WERI-Rb-1 (cell line): ENCODE data around the gene SCN2B.

Experiments
- DNase-seq: peaks from one replicate; pipeline ENCODE4 v3.0.0-alpha.2; 2020
- H3K27ac ChIP-seq: fragments of 250-450 bp; sonication (Bioruptor Pico); 2 replicates; pipeline ENCODE4 v1.5.1; 2020; ENCODE audit warnings: mild to moderate bottlenecking, moderate library complexity
- H3K27me3 ChIP-seq: fragments of 250-450 bp; sonication (Bioruptor Pico); 2 replicates; pipeline ENCODE4 v1.5.1; 2021; ENCODE audit warnings: mild to moderate bottlenecking, low read depth, moderate library complexity; ENCODE audit not compliant: insufficient read depth, severe bottlenecking
- H3K36me3 ChIP-seq: fragments of 250-450 bp; sonication (Bioruptor Pico); 2 replicates; pipeline ENCODE4 v1.5.1; 2020; ENCODE audit warnings: mild to moderate bottlenecking, moderate library complexity
- H3K4me3 ChIP-seq: 2 replicates; pipeline ENCODE4 v1.5.1; 2011; ENCODE audit warnings: low read depth, mild to moderate bottlenecking, control low read depth, low read length
- H3K9me3 ChIP-seq: fragments of 250-450 bp; sonication (Bioruptor Pico); 2 replicates; pipeline ENCODE4 v1.5.1; 2021; ENCODE audit warnings: mild to moderate bottlenecking, moderate library complexity; ENCODE audit not compliant: severe bottlenecking
- TF ChIP-seq, protein P1 (sequence below): IDR thresholded peaks from 2 replicates; pipeline ENCODE4 v1.5.1; 2011; ENCODE audit warnings: low read depth, mild to moderate bottlenecking, control low read depth, inconsistent platforms, low read length

Gene SCN2B, protein sequence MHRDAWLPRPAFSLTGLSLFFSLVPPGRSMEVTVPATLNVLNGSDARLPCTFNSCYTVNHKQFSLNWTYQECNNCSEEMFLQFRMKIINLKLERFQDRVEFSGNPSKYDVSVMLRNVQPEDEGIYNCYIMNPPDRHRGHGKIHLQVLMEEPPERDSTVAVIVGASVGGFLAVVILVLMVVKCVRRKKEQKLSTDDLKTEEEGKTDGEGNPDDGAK

DNA sequence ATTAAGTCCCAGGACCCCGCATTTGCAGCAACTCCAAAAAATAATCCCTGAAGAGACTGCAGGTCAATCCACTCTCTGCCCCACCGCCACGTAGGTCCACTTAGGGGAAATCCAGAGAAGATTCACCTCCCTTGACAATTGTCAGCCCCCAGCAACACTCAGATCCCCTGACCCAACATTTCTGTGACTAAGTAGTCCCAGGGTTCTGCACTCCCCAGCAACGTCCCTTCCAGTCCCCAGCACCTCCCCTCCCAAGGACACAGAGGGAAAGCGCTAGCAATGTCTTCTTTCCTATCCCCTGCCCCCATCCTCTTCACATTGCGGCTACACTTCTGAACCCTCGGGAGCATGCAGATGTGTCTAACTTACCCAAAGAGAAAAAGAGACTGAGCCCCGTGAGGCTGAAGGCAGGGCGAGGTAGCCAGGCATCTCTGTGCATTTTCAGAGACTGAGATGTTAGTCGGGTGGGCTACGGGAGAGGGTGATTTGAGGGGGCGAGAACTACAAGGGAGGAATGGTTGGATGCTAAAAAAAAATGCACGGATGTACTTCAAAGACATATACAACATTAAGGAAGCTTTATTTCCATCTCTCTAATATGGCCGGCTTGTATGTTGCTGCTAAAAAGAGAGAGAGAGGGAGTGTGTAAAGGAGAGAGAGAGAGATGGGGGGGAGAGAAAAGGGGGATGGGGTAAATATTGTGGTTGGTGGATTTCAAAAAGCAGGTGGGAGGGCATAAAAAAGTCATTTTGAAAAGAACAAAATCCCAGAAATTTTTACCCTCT, at the start of gene SCN2B:
TSS of gene SCN2B (minus strand) at position 647 of the 785 bp plus-strand sequence. CDS start at position 439, 208 bp downstream.
- TF ChIP-seq, protein P1, sequence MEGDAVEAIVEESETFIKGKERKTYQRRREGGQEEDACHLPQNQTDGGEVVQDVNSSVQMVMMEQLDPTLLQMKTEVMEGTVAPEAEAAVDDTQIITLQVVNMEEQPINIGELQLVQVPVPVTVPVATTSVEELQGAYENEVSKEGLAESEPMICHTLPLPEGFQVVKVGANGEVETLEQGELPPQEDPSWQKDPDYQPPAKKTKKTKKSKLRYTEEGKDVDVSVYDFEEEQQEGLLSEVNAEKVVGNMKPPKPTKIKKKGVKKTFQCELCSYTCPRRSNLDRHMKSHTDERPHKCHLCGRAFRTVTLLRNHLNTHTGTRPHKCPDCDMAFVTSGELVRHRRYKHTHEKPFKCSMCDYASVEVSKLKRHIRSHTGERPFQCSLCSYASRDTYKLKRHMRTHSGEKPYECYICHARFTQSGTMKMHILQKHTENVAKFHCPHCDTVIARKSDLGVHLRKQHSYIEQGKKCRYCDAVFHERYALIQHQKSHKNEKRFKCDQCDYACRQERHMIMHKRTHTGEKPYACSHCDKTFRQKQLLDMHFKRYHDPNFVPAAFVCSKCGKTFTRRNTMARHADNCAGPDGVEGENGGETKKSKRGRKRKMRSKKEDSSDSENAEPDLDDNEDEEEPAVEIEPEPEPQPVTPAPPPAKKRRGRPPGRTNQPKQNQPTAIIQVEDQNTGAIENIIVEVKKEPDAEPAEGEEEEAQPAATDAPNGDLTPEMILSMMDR, result no peak
- Histone ChIP-seq H3K36me3 (no peaks in the 10 kb centered on the region), H3K4me3 (peak within 1 kb of the TSS; percentile 48), H3K27me3 (no peaks in the 10 kb centered on the region), H3K9me3 (no peaks in the 10 kb centered on the region), H3K27ac (no peak within 1 kb of the TSS)
- DNase-seq, result no peak

DNA sequence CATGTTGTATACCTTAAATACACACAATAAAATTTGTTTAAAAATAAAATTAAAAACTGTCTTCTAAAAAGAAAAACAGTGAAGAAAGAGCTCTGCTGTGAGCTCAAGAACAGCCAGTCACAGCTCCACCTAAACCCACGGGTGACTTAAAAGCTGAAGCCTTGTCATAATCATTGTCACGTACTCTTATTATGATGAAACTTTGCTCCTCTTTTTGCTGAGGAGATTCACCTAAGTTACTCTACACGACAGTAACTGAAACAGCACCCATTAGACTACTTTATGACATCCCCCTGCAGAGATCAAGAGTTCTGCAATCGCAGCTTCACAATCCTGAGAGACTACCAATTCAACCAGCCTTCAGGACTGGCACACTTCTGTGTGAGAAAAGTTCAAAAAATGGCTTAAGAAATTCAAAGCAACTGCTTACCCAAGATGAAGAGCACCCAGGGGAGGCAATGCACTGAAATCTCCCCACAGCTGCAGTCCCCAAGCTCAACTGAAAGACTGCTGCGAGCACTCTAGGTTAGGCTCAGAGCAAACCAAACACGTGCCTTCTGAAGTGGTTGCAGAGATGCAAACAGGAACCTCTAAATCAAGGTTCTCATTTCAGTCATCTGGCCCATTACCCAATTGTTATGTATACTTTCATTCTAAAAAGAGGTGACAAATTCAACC, 48.2 kb upstream of the SCN2B start, which contains the start of gene JAML:
TSS of gene JAML (minus strand) at position 501 of the 678 bp plus-strand sequence. CDS start 10,145 bp downstream, outside the sequence.
- H3K36me3 ChIP-seq, result no peaks in the 10 kb centered on the region
- H3K27me3 ChIP-seq, result no peaks in the 10 kb centered on the region
- H3K4me3 ChIP-seq, result no peak within 1 kb of the TSS
- H3K27ac ChIP-seq, result no peak within 1 kb of the TSS
- DNase-seq, result no peak
- TF ChIP-seq, protein P1, result no peak
- no peaks in the 10 kb centered on the region for H3K9me3 ChIP-seq

DNA sequence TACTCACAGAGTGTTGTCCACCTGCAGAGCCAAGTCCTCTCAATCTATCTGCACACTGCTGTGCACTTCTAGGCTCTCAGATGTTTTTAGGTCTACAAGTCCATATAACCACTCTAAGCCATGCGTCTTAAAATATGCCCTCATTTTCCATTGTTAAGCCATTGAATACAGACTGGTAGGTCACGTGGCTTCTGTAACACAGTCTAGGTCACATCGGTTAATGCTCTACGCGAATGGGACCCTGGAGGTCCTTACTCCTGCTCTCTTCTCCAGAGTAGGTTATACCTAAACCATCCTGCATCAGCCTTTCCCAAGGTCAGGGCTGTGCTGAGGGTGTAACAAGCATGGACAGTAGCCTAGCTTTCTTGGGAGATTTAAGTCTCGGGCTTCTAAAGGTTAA, 47.6 kb upstream of the SCN2B start:
- no peak overlapping the region for H3K4me3 ChIP-seq
- H3K36me3 ChIP-seq, result no peaks in the 10 kb centered on the region
- H3K9me3 ChIP-seq, result no peaks in the 10 kb centered on the region
- no peaks in the 10 kb centered on the region for H3K27me3 ChIP-seq
- TF ChIP-seq, protein P1, result no peak
- no peak overlapping the region for H3K27ac ChIP-seq
- no peak for DNase-seq

DNA sequence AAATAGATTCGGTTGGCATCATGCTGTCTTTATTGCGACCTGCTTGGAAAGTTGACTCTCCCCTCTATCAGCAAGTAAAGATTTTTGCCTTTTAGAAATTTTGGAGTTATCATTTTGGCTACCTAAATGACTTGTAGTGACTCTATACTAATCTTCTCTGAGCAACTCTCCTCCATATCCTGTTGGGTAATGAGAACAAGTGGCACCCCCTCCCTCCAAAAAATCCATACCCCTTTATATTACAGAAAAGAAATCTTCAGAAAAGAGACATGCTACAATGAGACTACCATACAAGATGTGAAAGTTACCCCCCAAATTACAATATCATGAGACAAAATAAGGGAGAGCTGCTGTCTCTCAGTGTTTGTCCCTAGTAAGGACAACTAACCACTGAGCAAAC, 47.1 kb upstream of the SCN2B start:
- TF ChIP-seq, protein P1, result no peak
- no peaks in the 10 kb centered on the region for H3K9me3 ChIP-seq
- no peaks in the 10 kb centered on the region for H3K36me3 ChIP-seq
- DNase-seq, result no peak
- no peaks in the 10 kb centered on the region for H3K27me3 ChIP-seq
- H3K4me3 ChIP-seq, result no peak overlapping the region
- no peak overlapping the region for H3K27ac ChIP-seq

DNA sequence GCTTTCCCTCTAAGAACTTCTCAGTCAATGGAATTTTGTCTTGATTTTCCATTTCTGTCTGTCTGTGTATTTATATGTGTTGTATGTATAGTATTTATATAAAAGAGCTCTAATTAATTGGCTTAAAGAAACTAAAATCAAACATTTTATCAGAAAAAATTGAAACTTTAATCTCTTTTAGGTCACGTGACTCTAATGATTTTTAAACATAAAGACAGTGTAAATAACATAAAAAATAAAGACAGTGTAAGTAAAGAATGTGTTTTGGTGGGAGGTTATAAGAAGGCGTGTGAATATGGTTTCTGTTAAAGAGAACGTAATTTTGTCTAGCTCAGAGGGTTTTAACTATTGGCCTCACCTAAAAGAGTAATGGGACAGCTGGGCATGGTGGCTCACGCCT, 46.0 kb upstream of the SCN2B start:
- Histone ChIP-seq H3K27me3 (no peaks in the 10 kb centered on the region), H3K27ac (no peak overlapping the region), H3K36me3 (no peaks in the 10 kb centered on the region), H3K9me3 (no peaks in the 10 kb centered on the region), H3K4me3 (no peak overlapping the region)
- TF ChIP-seq, protein P1, result no peak
- no peak for DNase-seq
